Prostate gland (tissue), 2 donors: Measurements from ENCODE around the gene RNU6-1. TPM values are rescaled to one million over a fixed set of nuclear protein-coding genes. Genes with fewer than 3 reads are reported as not detected.

Experiments used
- DNase-seq: peaks from one replicate; pipeline ENCODE4 v3.0.0-alpha.2; 2019; ENCODE audit warnings: low spot score
- H3K27ac ChIP-seq, 2 donors: fragments of 200-600 bp; sonication (generic); 2 replicates each; pipeline ENCODE4 v1.5.1; 2017 to 2019
- H3K27me3 ChIP-seq: fragments of 200-600 bp; sonication (generic); replicated peaks from 2 replicates; pipeline ENCODE4 v1.5.1; 2019; ENCODE audit not compliant: insufficient read depth
- H3K36me3 ChIP-seq, 2 donors: fragments of 200-600 bp; sonication (generic); 1 replicate in 1 of 2; 2 replicates in 1 of 2; pipeline versions ENCODE4 v1.5.1 to v1.8.1; 2017 to 2019
- H3K4me1 ChIP-seq: fragments of 200-600 bp; sonication (generic); replicated peaks from 2 replicates; pipeline ENCODE4 v1.5.1; 2019
- H3K4me3 ChIP-seq, 2 donors: fragments of 200-600 bp; sonication (generic); 2 replicates each; pipeline ENCODE4 v1.5.1; 2017 to 2019
- H3K9me3 ChIP-seq: fragments of 200-600 bp; sonication (generic); 2 replicates; pipeline ENCODE4 v1.5.1; 2017
- POLR2A ChIP-seq: fragments of 450-650 bp; IDR thresholded peaks from one replicate; pipeline ENCODE4 v1.6.1; 2016; ENCODE audit warnings: antibody characterized with exemption, mild to moderate bottlenecking
- POLR2AphosphoS5 ChIP-seq: sonication (generic); formaldehyde crosslinking; IDR thresholded peaks from one replicate; pipeline ENCODE4 v1.6.1; 2017; ENCODE audit warnings: antibody characterized with exemption
- WGBS: methylation state at CpG from one replicate; pipeline ENCODE4 v1.1.5; 2018; 5-methylcytosine and 5-hydroxymethylcytosine counted together
- intact Hi-C: fragments of 100-400 bp; cut with DNase I; formaldehyde crosslinking; loops from one replicate; pipeline ENCODE4 v1.14.2; 2022
- total RNA-seq, 2 donors: library from RNA; depleted of rRNA; stranded (reverse); fragments of >200 nt; gene quantifications; one replicate each; pipeline ENCODE4 v1.1.0, GENCODE V29; 2016
- TF ChIP-seq, protein P1 (sequence below), 4 experiments: fragments of 200-600 bp in 2 of 4; fragments of 450-650 bp in 2 of 4; sonication (generic) in 2 of 4; IDR thresholded peaks; 1 replicate in 3 of 4; 2 replicates in 1 of 4; pipeline ENCODE4 v1.5.1; 2016 to 2019; ENCODE audit warnings: antibody characterized with exemption in 4 of 4, mild to moderate bottlenecking in 2 of 4, moderate library complexity in 2 of 4

RNU6-1 gene
- total RNA-seq, 2 donors from 2014 or later, result not detected

DNA sequence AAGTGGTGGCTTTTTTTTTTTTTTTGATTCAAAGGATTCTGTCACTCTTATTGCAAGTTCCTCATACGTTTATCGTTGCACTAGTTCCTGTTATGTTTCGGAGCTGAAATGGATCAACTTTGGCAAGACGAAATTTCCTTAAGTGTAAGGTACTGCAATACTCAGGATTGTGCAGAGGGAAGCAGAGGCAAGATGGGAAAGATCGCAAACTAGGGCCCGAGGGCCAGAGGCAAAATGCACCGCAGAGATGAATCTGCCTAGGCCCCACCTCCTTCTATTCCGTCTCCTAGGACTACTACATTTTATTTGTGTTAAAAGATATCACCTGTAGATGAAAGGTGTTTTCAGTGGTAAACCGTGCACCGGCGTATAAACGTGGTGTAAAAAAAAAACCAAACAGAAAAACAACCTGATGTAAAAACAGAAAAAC is 331 bp downstream of the RNU6-1 start:
- DNase-seq, result no peak
- intact Hi-C loops, result loop anchor here (5.0 to 10.0 kb wide), 3 partner anchors 295 to 892 kb away; partner anchors contain the start of genes C15orf61 and MAP2K5

DNA sequence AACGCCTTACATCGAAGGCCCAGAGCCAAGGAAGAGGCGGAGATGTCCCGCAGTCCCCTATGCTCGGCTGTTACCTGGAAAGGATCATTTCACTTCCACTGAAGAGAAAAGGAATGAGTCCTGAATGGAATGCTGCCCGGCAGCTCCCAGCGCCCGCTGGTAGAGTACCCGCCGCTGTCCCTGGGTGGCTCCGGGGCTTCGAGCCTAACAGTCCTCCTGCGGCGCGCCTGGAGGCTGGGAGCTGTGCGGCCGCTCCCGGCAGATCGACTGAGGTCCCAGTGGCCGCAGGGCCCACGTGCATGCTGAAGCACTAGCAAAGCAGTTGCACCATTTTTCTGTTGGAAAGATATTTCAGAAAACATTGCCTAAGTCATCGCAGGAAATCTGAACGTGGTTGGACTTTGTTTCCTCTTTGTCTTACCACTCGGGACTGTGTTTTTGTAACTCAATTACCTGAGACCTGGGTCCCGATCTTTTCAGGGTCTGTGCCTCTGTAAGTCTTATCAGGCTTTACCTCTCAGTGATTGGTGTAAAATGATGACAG is 984 bp downstream of the RNU6-1 start:
- intact Hi-C loops, result loop anchor here (5.0 to 10.0 kb wide), 3 partner anchors 294 to 892 kb away; partner anchors contain the start of genes C15orf61 and MAP2K5

More for the DNA sequence above, 331 bp downstream of the RNU6-1 start:
- Histone ChIP-seq H3K4me3 (peak overlapping the region; percentile 79 to 80), H3K4me1 (peaks cover 7% of the 10 kb centered on the region), H3K27me3 (no peaks in the 10 kb centered on the region), H3K27ac (peak overlapping the region; percentile 96 to 97), H3K9me3 (no peaks in the 10 kb centered on the region), H3K36me3 (no peaks in the 10 kb centered on the region)
- TF ChIP-seq POLR2A, result no peak
- TF ChIP-seq POLR2AphosphoS5, result no peak
- TF ChIP-seq, protein P1, sequence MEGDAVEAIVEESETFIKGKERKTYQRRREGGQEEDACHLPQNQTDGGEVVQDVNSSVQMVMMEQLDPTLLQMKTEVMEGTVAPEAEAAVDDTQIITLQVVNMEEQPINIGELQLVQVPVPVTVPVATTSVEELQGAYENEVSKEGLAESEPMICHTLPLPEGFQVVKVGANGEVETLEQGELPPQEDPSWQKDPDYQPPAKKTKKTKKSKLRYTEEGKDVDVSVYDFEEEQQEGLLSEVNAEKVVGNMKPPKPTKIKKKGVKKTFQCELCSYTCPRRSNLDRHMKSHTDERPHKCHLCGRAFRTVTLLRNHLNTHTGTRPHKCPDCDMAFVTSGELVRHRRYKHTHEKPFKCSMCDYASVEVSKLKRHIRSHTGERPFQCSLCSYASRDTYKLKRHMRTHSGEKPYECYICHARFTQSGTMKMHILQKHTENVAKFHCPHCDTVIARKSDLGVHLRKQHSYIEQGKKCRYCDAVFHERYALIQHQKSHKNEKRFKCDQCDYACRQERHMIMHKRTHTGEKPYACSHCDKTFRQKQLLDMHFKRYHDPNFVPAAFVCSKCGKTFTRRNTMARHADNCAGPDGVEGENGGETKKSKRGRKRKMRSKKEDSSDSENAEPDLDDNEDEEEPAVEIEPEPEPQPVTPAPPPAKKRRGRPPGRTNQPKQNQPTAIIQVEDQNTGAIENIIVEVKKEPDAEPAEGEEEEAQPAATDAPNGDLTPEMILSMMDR (IDR thresholded peaks at IDR 0.05), result no peak
- under 1% methylated on average over 12 of the region's 12 CpGs for WGBS

DNA sequence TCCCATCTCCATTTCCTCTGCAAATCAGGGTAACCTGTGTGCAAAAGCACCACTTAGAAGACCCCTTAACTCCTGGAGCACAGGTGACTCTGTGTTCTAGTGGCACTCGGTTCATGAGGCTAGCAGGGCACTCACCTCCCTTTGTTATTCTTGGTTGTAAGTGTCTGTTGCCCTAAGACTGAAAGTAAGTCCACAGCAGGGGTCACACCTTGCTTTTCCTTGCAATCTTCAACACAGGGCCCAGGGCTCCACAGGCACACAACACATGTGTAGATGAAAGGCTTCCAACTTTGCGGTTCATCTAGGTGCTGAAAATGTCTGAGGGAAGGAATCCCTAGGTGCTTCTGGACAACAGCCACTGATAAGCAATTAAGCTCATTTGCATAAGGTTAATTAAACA is 2.9 kb downstream of the RNU6-1 start:
- intact Hi-C loops, result loop anchor here (2.0 to 10.0 kb wide), 4 partner anchors 292 to 890 kb away; partner anchors contain the start of genes C15orf61 and MAP2K5
- DNase-seq, result no peak
- no peak overlapping the region for H3K27ac ChIP-seq
- no peaks in the 10 kb centered on the region for H3K9me3 ChIP-seq
- no peaks in the 10 kb centered on the region for H3K27me3 ChIP-seq
- H3K36me3 ChIP-seq, result no peaks in the 10 kb centered on the region
- 66% methylated on average over 2 of the region's 2 CpGs for WGBS
- peaks cover 17% of the 10 kb centered on the region for H3K4me1 ChIP-seq
- TF ChIP-seq, protein P1 (IDR thresholded peaks at IDR 0.05), result no peak
- TF ChIP-seq POLR2A (no peak), POLR2AphosphoS5 (no peak)
- H3K4me3 ChIP-seq, result no peak overlapping the region

More for the DNA sequence above, 984 bp downstream of the RNU6-1 start:
- TF ChIP-seq POLR2AphosphoS5, result peak; percentile 34
- TF ChIP-seq POLR2A, result no peak
- TF ChIP-seq, protein P1 (IDR thresholded peaks at IDR 0.05), result peak in 2 of 4 experiments; percentile 28 to 33
- 2% methylated on average over 25 of the region's 25 CpGs for WGBS
- Histone ChIP-seq H3K36me3 (no peaks in the 10 kb centered on the region), H3K9me3 (no peaks in the 10 kb centered on the region), H3K4me3 (peak overlapping the region; percentile 79 to 80), H3K4me1 (peaks cover 11% of the 10 kb centered on the region), H3K27me3 (no peaks in the 10 kb centered on the region), H3K27ac (peak overlapping the region; percentile 50 to 97)
- peak; percentile 58 for DNase-seq

DNA sequence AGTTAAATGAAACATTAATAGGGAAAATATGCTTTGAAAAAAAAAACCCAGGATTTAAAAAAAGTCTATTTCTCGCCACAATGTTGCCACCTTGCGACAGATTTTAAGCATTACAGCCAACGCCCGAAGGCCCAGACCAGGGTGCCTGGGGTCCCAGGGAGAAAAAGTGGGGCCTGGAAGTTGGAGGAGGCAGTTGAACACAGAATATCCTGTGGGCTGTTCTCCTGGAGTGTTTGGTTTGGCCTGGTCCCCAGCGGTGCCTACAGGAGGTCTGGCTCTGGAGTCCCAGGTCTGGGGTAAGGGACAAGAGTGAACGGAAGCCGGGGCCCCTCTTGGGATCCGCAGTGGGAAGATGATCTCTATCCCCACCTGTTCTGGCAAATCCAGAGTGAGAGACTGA is 3.4 kb downstream of the RNU6-1 start:
- no peak for DNase-seq
- TF ChIP-seq POLR2AphosphoS5 (no peak), POLR2A (no peak)
- TF ChIP-seq, protein P1 (IDR thresholded peaks at IDR 0.05), result peak; percentile 14 to 80 (median 63)
- intact Hi-C loops, result loop anchor here (2.0 to 10.0 kb wide), 4 partner anchors 292 to 889 kb away; partner anchors contain the start of genes C15orf61 and MAP2K5
- Histone ChIP-seq H3K27me3 (peaks cover 1% of the 10 kb centered on the region), H3K36me3 (no peaks in the 10 kb centered on the region), H3K9me3 (no peaks in the 10 kb centered on the region), H3K4me1 (peaks cover 17% of the 10 kb centered on the region), H3K27ac (no peak overlapping the region), H3K4me3 (no peak overlapping the region)
- 37% methylated on average over 8 of the region's 8 CpGs for WGBS

DNA sequence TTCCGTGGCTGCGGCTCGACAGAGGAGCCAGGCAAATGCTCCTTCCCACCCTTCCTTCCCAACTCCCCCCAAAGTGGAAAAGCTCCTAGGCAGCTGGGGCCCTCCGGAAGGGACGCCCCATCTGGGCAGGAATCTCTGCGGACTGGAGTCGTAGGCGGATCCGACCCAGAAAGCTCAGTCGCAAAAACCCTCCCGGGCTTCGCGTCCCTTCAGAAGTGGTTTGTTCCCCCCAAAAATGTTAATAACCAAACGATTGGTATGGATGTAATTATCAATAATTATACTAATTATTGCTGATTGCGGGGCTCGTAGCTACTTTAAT is 3.8 kb downstream of the RNU6-1 start:
- Histone ChIP-seq H3K27ac (no peak overlapping the region), H3K9me3 (no peaks in the 10 kb centered on the region), H3K4me1 (peaks cover 17% of the 10 kb centered on the region), H3K36me3 (no peaks in the 10 kb centered on the region), H3K4me3 (peak overlapping the region; percentile 13 to 20), H3K27me3 (peaks cover 5% of the 10 kb centered on the region)
- WGBS, result 6% methylated on average over 16 of the region's 16 CpGs
- no peak for DNase-seq
- TF ChIP-seq POLR2A, result no peak
- TF ChIP-seq POLR2AphosphoS5, result no peak
- TF ChIP-seq, protein P1 (IDR thresholded peaks at IDR 0.05), result no peak
- intact Hi-C loops, result loop anchor here (2.0 to 10.0 kb wide), 4 partner anchors 291 to 889 kb away; partner anchors contain the start of genes C15orf61 and MAP2K5
